GM23248 (cell line): ENCODE results near the gene PET117. TPM values are rescaled to one million over a fixed set of nuclear protein-coding genes. Genes with fewer than 3 reads are reported as not detected.
A peak's percentile ranks its signal among the peaks of the same experiment; 100 is the strongest.
"Not testable (repeated sequence)": the region's sequence is repeated elsewhere in the genome, so short reads cannot be mapped to it uniquely, and the experiment has no call there.

Experiments
- DNase-seq: peaks from one replicate; pipeline ENCODE4 v3.0.0-alpha.2; 2015
- H2AFZ ChIP-seq: fragments of 200-600 bp; sonication (generic); 2 replicates; pipeline ENCODE4 v1.6.1; 2016; ENCODE audit warnings: antibody characterized with exemption
- H3F3A ChIP-seq: fragments of 200-600 bp; sonication (generic); 2 replicates; pipeline ENCODE4 v1.6.1; 2016; ENCODE audit warnings: mild to moderate bottlenecking, antibody characterized with exemption, mixed run types; ENCODE audit not compliant: insufficient read depth
- H3K27ac ChIP-seq: fragments of 200-600 bp; sonication (generic); 2 replicates; pipeline ENCODE4 v1.5.1; 2016; ENCODE audit warnings: mild to moderate bottlenecking
- H3K27me3 ChIP-seq: fragments of 200-600 bp; sonication (generic); replicated peaks from 2 replicates; pipeline ENCODE4 v1.6.1; 2016; ENCODE audit warnings: mild to moderate bottlenecking; ENCODE audit not compliant: insufficient read depth
- H3K36me3 ChIP-seq: fragments of 200-600 bp; sonication (generic); 2 replicates; pipeline ENCODE4 v1.6.1; 2016; ENCODE audit warnings: low read depth, mild to moderate bottlenecking
- H3K4me1 ChIP-seq: fragments of 200-600 bp; sonication (generic); 2 replicates; pipeline ENCODE4 v1.6.1; 2016; ENCODE audit warnings: mild to moderate bottlenecking; ENCODE audit not compliant: insufficient read depth
- H3K4me2 ChIP-seq: fragments of 200-600 bp; sonication (generic); one replicate; pipeline ENCODE4 v1.6.1; 2016; ENCODE audit warnings: mild to moderate bottlenecking; ENCODE audit not compliant: unreplicated experiment
- H3K4me3 ChIP-seq: fragments of 200-600 bp; sonication (generic); 2 replicates; pipeline ENCODE4 v1.5.1; 2016; ENCODE audit warnings: mild to moderate bottlenecking
- H3K79me2 ChIP-seq: fragments of 200-600 bp; sonication (generic); 2 replicates; pipeline ENCODE4 v1.6.1; 2016; ENCODE audit warnings: mild to moderate bottlenecking; ENCODE audit not compliant: insufficient read depth
- H3K9ac ChIP-seq: fragments of 200-600 bp; sonication (generic); 2 replicates; pipeline ENCODE4 v1.6.1; 2016; ENCODE audit warnings: mild to moderate bottlenecking
- H3K9me2 ChIP-seq: fragments of 200-600 bp; sonication (generic); 2 replicates; pipeline ENCODE4 v1.6.1; 2016; ENCODE audit warnings: mixed run types, mild to moderate bottlenecking, moderate library complexity; ENCODE audit not compliant: insufficient read depth
- H3K9me3 ChIP-seq: fragments of 200-600 bp; sonication (generic); one replicate; pipeline ENCODE4 v1.6.1; 2017; ENCODE audit warnings: low read depth
- H4K20me1 ChIP-seq: fragments of 200-600 bp; sonication (generic); 2 replicates; pipeline ENCODE4 v1.6.0; 2016; ENCODE audit not compliant: insufficient read depth
- EZH2 ChIP-seq: fragments of 200-600 bp; sonication (generic); IDR thresholded peaks from 2 replicates; pipeline ENCODE4 v1.6.1; 2018; ENCODE audit warnings: antibody characterized with exemption, mild to moderate bottlenecking; ENCODE audit not compliant: insufficient read depth, poor library complexity, severe bottlenecking
- EZH2phosphoT487 ChIP-seq: fragments of 200-600 bp; sonication (generic); IDR thresholded peaks from 2 replicates; pipeline ENCODE4 v1.6.1; 2018; ENCODE audit warnings: antibody characterized with exemption, moderate library complexity, mild to moderate bottlenecking, low read depth; ENCODE audit not compliant: insufficient read depth
- WGBS, 2 experiments: methylation state at CpG; one replicate each; pipeline ENCODE4 v1.1.6; 2015 to 2017; ENCODE audit warnings: low lambda C conversion rate in 2 of 2, low coverage in 1 of 2; ENCODE audit errors: missing lambda C conversion rate in 2 of 2; 5-methylcytosine and 5-hydroxymethylcytosine counted together
- in situ Hi-C: fragments of 300-500 bp; cut with MboI; formaldehyde crosslinking; loops from 2 replicates; pipeline ENCODE4 v1.15.0; 2020
- polyA plus RNA-seq: library from polyadenylated mRNA; unstranded; fragments of >200 nt; fragmentation: Nextera tagmentation; extraction: Ambion mirVana; gene quantifications from 2 replicates; pipeline ENCODE4 v1.2.1, GENCODE V29; 2016
- total RNA-seq: library from RNA; depleted of rRNA; stranded (reverse); fragments of >200 nt; shearing (Covaris generic); gene quantifications from 2 replicates; pipeline ENCODE4 v1.2.3, GENCODE V29; 2014; rRNA removed

PET117 gene, protein sequence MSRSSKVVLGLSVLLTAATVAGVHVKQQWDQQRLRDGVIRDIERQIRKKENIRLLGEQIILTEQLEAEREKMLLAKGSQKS
- 8.4 and 11.5 TPM in 2 replicates for total RNA-seq
- polyA plus RNA-seq = 10.6 and 13.3 TPM in 2 replicates

DNA sequence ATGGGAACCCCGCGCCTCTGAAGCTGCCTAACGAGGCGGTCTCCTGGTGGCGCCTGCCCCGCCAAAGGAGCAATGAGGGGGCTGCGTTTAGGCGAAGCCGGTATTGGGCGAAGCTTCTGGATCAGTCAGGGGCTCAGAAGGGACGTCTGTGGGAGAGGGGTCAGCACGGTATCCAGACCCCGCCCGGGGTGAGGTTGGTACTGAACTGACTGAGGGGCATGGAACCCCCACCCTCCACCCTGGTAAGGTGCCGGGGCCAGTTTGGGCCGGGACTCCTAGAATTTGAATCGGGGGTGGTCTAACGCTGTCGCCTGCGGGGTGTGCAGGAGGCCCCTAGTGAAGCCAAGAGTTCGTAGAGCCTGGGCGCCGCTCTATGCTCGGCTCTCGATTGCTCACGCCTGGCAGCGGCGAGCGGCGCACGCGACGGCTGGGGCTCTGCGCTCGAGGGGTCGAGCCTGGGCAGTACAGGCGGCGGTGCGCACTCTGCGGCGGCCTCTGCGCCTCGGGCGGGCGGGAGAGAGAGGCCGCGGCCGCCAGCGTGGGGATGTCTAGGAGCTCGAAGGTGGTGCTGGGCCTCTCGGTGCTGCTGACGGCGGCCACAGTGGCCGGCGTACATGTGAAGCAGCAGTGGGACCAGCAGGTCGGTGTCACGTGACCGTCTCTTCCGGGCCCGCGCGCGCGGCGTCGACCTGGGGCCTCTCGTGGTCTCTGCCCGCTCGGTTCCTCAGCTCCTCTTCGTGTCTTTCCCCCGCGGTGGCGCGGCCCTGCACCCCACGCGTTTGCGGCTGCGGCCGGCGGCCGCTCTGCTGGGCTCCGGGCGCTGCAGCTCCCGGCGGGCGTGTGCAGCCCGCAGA lies at the start of gene PET117, which contains the start of gene KAT14:
TSS of gene PET117 (plus strand) at position 452 of the 854 bp plus-strand sequence. CDS start at position 545, 93 bp downstream.
TSS of gene KAT14 (plus strand) at position 452 of the 854 bp plus-strand sequence. CDS start 4,798 bp downstream, outside the sequence.
- Histone ChIP-seq H3K79me2 (peaks cover 46% of the 10 kb centered on the region), H3K27me3 (no peaks in the 10 kb centered on the region), H3K9me2 (no peaks in the 10 kb centered on the region), H3K9ac (peak within 1 kb of the TSS; percentile 91), H3K4me1 (peaks cover 18% of the 10 kb centered on the region), H4K20me1 (no peaks in the 10 kb centered on the region), H3F3A (0 out of 2 replicates have a peak, but pooled peaks cover 5% of the 10 kb centered on the region), H3K27ac (peak within 1 kb of the TSS; percentile 66), H3K4me2 (peak within 1 kb of the TSS; percentile 84), H2AFZ (peak within 1 kb of the TSS; percentile 100), H3K4me3 (peak within 1 kb of the TSS; percentile 95), H3K9me3 (no peaks in the 10 kb centered on the region), H3K36me3 (0 out of 2 replicates have a peak, but pooled peaks cover under 1% of the 10 kb centered on the region)
- WGBS, 2 experiments = 1% methylated on average over 75 to 82 of the region's 87 CpGs
- TF ChIP-seq EZH2phosphoT487 = no peak
- no peak for TF ChIP-seq EZH2
- in situ Hi-C loops = no loop called here
- peak; percentile 92 for DNase-seq

DNA sequence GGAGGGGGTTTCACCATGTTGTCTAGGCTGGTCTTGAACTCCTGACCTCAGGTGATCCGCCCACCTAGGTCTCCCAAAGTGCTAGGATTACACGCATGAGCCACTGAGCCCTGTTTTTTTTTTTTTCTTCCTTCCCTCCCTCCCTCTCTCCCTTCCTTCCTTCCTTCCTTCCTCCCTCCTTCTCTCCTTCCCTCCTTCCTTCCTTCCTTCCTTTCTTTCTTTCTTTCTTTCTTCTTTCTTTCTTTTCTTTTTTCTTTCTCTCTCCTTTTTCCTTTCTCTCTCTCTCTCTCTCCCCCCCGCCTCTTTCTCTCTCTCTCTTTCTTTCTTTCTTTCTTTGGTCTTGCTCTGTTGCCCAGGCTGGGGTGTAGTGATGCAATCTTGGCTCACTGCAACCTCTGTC lies 49.4 kb upstream of the PET117 start:
- H3F3A ChIP-seq, H3K4me2 ChIP-seq, H3K27ac ChIP-seq, DNase-seq, H3K9me2 ChIP-seq, H3K79me2 ChIP-seq, in situ Hi-C loops, H3K27me3 ChIP-seq, H4K20me1 ChIP-seq, H3K36me3 ChIP-seq, H3K4me3 ChIP-seq, H2AFZ ChIP-seq, H3K9me3 ChIP-seq, H3K9ac ChIP-seq, H3K4me1 ChIP-seq: not testable (repeated sequence)
- 41 to 71% methylated on average over 2 to 3 of the region's 3 CpGs for WGBS, 2 experiments

DNA sequence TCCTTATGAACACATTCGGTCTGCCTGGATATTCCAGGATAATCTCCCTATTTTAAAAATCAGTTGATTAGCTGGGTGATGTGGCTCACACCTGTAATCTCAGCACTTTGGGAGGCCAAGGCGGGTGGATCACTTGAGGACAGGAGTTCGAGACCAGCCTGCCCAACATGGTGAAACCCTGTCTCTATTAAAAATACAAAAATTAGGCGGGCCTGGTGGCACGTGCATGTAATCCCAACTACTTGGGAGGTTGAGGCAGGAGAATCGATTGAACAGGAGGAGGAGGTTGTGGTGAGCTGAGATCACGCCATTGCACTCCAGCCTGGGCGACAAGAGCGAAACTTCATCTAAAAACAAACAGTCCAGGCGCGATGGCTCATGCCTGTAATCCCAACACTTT lies 48.8 kb upstream of the PET117 start:
- H3K9me2 ChIP-seq, H3K36me3 ChIP-seq, H3K9me3 ChIP-seq, H3K4me1 ChIP-seq, H2AFZ ChIP-seq, H3K79me2 ChIP-seq, H4K20me1 ChIP-seq, H3K4me3 ChIP-seq, H3F3A ChIP-seq, H3K9ac ChIP-seq, H3K27me3 ChIP-seq, DNase-seq, in situ Hi-C loops, H3K4me2 ChIP-seq, H3K27ac ChIP-seq: not testable (repeated sequence)
- 47 to 53% methylated on average over 11 of the region's 11 CpGs for WGBS, 2 experiments

DNA sequence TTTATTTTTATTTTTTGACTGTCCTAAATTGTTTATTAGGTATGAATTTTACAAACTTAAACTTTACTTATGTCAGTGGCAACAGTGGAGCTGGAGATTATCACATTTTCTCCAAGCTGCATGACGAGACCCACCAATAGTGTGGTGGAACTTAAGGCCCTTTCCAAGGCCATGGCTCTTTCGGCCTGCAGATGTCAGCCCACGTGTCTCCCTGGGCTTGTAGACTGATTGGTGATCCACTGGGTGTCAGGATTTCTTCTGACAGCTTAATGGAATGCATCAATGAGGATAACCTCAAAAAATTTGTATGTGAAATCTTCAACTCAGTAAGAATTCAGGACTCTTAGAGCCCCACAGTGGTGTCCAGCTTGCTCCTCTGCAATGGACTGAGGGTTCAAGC lies 47.6 kb upstream of the PET117 start:
- no peak overlapping the region for H3K4me2 ChIP-seq
- H3K9me3 ChIP-seq = no peaks in the 10 kb centered on the region
- H2AFZ ChIP-seq = no peak overlapping the region
- no peaks in the 10 kb centered on the region for H3F3A ChIP-seq
- TF ChIP-seq EZH2phosphoT487 (no peak), EZH2 (no peak)
- no peak for DNase-seq
- H3K79me2 ChIP-seq = no peaks in the 10 kb centered on the region
- no peak overlapping the region for H3K27ac ChIP-seq
- H3K4me3 ChIP-seq = no peak overlapping the region
- H3K9ac ChIP-seq = no peak overlapping the region
- 1 to 4% methylated on average over 3 of the region's 3 CpGs for WGBS, 2 experiments
- in situ Hi-C loops = no loop called here
- no peaks in the 10 kb centered on the region for H3K4me1 ChIP-seq
- H3K27me3 ChIP-seq = no peaks in the 10 kb centered on the region; the same call in 1 of the 2 replicates
- H4K20me1 ChIP-seq = no peaks in the 10 kb centered on the region
- H3K9me2 ChIP-seq = no peaks in the 10 kb centered on the region
- no peaks in the 10 kb centered on the region for H3K36me3 ChIP-seq
